HG02623 (cell line): ENCODE results near the gene GNRH2.
"Not testable (repeated sequence)": the region's sequence is repeated elsewhere in the genome, so short reads cannot be mapped to it uniquely, and the experiment has no call there.

ENCODE experiments used
- ATAC-seq: cut with Tn5 transposase; IDR thresholded peaks from one replicate; pipeline ENCODE4 v1.9.1; 2021; ENCODE audit warnings: moderate library complexity; ENCODE audit not compliant: unreplicated experiment

The GNRH2 gene

DNA sequence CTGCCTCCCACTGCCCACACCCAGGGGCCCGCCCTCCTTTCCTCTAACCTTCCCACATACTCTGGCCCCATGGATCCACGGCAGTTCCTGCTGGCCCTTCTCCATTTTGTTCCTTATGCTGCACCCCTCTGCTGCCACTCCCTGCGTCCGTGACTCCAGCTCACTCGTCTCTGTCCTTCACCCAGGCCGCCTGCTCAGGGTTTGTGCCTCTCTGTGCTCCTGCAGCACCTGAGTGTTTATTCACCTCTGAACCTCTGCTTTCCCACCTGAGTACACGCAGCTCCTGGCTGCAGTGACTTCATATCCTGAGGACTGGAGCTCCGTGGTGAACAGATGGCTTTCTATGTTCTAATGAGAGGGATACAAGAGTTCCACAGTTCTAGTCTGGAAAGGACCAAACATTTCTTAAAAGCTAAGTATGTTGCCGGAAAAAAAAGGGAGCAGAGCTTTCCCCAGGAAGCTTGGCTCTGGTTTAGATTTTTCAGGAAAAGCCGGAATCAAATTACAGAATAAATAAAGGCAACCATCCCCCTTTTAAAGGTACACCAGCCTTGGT lies 1.5 kb upstream of the GNRH2 start:
- ATAC-seq, result no peak

DNA sequence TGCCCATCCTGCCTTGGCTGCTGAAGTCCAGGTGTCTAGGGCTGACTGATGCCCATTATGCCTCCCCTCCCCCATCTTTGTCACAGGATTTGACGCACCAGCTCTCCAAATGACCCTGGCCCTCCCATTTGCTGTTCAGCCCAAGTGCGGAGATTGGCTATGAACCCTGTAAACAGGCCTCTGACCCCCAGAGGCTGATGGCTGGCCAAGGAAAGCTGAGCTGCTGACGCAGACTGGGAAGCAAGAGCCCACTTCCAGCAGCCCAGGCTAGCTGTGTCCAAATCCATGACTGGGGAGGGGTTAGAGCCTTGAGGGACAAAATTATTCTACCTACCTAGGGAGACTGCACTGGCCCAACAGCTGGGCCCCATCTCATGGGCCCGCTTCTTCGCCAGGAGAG lies 797 bp upstream of the GNRH2 start:
- ATAC-seq, result no peak

DNA sequence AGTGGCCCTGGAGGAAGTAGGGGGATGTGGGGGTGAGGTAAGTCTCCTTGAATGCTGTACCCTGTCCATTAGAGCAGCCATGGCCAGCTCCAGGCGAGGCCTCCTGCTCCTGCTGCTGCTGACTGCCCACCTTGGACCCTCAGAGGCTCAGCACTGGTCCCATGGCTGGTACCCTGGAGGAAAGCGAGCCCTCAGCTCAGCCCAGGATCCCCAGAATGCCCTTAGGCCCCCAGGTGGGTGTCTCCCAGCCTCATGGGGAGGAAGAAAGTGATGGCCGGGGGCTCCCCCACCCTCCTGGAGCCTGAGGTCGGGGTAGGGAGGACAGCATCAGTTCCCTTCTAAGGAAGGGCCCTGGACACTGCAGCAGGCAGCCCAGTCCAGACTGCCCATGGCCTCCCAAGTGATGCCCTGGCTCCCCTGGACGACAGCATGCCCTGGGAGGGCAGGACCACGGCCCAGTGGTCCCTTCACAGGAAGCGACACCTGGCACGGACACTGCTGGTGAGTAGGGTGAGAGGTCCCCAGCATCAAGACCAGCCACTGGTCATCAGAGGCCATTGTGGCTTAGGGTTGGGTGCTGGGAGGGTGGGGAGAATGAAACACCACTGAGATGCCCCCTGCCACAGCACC lies 1.0 kb downstream of the GNRH2 start:
- ATAC-seq, result no peak

DNA sequence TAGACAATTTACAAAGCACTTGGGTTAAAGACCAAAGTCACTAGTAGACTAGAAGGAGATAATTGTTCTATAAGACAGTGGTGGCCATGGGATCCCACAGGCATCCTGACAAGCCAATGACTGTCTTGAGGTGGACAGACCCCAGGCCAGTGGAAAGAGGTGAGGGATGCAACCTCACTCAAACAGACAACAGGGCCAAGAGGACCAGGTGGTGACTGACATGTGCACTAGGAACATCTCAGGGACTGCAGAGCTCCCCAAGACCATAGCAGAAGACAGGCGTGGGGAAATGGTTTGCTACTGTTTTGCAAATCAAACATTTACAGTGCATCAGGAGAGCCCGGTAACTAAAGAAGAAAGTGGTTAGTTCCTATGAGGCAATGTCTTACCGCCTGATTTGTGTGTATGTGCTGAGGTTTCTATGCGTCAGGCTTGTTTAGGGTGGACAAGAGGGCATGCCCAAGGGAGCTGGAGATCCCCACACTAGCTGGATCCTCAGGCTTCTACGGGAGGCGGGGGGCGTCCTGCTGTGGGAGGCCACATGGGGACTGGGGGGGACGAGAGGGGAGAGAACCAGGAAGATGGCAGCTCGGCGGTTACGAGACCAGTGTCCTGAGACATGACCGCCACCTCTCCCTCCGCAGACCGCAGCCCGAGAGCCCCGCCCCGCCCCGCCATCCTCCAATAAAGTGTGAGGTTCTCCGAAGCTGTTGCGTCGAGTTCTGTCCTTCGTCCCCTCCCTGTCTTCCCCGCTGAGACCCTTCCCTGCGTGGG lies 1.8 kb downstream of the GNRH2 start:
- peak; percentile 38 for ATAC-seq

DNA sequence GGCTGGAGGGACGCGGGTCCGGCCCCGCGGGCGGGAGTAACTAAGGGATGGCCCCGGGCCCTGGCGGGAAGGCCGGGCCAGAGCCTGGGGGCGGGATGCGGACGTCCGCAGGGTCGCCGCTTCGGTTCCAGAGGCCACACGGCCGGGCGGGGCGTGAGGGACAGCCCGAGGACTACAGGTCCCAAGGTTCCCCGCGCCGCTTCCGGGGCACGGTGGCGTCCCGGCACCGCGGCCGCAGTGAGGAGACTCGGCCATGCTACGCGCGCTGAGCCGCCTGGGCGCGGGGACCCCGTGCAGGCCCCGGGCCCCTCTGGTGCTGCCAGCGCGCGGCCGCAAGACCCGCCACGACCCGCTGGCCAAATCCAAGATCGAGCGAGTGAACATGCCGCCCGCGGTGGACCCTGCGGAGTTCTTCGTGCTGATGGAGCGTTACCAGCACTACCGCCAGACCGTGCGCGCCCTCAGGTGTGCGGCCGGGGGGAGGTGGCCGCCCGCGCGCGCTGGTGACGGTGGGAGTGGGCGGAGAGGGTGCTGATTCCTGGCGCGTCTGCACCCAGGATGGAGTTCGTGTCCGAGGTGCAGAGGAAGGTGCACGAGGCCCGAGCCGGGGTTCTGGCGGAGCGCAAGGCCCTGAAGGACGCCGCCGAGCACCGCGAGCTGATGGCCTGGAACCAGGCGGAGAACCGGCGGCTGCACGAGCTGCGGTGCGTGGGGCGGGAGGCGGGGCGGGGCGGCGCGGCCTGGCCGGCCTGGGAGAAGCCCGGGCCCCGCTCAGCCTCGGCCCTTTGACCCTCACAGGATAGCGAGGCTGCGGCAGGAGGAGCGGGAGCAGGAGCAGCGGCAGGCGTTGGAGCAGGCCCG lies 2.6 kb downstream of the GNRH2 start, which contains the start of gene MRPS26:
TSS of gene MRPS26 (plus strand) at position 237 of the 861 bp plus-strand sequence. CDS start at position 254, 17 bp downstream.
- ATAC-seq, result peak; percentile 93

DNA sequence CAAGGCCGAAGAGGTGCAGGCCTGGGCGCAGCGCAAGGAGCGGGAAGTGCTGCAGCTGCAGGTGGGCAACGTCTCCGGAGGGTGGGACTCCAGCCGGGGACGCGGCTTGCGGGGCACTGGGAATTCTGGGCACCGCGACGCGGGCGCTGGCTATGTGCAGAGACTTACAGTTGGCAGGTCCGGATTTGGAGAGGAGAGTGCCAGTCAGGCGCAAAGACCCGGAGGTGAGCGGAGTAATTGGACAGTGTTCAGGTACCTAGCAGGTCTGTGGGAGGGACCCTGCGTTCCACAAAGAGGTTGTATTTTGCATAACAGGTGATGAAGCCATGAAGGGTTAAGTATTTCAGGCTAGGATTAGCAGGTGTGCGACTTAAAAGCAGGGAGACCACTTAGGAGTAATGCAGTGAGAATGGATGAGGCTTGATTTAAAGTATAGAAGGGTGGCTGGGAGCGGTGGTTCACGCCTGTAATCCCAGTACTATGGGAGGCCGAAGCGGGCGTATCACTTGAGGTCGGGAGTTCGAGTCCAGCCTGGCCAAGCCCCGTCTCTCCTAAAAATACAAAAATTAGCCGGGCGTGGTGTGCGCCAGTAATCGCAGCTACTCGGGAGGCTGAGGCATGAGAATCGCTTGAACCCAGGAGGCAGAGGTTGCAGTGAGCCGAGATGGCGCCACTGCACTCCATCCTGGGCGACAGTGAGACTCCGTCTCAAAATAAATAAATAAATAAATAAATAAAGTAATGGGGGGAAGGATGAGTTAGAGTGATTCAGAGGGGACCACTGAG lies 3.4 kb downstream of the GNRH2 start:
- ATAC-seq, result no peak

DNA sequence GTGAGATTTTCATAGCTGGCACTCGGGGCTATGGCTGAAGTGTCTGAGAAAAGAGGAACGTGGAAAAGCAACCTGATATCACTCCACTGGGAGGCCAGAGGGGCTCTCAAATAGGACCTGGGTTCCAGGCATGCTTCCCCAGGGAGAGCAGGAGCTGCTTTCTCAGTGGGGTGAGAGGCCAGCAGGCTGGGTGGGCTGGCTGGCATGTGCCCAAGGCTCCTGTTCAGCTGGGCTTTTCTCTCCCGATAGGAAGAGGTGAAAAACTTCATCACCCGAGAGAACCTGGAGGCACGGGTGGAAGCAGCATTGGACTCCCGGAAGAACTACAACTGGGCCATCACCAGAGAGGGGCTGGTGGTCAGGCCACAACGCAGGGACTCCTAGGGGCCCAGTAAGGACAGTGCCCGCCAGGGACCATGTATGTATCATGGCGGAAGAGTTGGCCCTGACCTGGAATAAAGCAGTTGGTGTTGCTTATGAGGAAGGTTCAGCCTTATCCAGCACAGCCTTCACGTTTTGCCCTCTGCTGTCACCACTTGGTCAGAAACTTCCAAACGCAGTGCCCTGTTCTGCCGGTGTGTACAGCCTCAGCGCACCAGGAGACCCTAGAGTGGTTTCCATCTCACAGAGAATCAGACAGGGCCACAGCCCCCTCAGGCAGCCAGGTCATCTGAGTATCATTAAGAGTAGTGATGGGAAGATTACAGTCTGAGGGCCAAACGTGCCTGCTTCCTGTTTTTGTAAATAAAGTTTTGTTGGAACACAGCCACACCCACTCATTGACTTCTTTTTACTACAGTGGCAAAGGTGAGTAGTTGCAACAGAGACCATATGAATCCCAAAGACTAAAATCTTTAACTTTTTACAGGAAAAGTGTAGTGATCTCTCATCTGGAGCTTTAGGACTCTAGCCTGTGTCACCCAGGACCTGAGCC lies 4.3 kb downstream of the GNRH2 start:
- no peak for ATAC-seq

DNA sequence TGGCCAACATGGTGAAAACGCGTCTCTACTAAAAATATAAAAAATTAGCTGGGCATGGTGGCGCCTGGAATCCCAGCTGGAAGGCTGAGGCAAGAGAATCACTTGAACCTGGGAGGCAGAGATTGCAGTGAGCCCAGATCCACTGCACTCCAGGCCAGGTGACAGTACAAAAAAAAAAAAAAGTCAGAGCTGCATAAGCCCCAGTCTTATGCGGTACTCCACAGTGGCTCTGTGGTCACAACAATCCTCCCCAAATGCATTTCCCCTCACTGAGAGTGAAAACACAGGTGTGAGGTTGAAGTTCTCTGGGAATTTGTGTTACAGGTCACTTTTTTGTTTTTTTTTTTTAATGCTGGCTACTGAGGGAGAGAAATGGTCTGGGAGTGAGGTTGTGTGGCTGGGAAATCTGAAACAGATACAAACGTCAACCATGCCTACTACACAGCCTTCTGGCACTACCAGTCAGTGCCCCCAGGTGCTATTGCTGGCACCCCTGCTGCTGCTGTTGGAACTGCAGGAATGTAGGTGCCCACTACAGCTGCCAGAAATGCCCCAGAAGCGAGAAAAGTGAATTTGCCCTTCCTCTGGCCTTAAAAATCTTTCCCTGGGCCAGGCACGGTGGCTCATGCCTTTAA lies 8.1 kb downstream of the GNRH2 start:
- ATAC-seq, result no peak

DNA sequence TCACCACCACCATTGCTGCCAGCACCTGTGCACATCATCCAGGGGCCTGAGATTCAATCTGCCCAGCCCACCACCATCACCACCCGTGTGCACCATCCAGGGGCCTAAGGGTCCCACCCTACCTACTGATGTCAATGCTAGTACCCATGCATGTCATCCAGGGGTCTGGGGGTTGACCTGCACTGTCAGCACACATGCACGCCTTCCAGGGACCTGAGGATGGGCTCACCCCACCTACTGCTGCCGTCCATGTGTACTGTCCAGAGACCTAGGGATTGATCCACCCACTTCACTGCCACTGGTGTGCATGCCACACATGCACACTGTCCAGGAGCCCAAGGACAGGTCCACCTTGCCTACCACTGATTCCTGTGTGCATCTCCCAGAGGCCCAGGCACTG lies 16.1 kb downstream of the GNRH2 start:
- no peak for ATAC-seq

DNA sequence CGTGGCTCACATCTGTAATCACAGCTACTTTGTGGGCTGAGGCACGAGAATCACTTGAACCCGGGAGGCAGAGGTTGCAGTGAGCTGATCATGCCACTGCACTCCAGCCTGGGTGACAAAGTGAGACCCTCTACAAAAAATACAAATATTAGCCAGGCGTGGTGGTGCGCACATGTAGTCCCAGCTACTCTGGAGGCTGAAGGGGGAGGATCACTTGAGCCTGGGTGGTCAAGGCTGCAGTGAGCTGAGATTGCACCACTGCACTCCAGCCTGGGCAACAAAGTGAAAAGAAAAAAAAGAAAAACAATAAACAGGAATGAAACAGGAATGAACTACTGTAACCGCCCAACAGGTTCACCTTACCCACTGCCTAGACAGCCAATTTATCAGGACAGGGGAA lies 20.7 kb downstream of the GNRH2 start:
- ATAC-seq, result not testable (repeated sequence)

DNA sequence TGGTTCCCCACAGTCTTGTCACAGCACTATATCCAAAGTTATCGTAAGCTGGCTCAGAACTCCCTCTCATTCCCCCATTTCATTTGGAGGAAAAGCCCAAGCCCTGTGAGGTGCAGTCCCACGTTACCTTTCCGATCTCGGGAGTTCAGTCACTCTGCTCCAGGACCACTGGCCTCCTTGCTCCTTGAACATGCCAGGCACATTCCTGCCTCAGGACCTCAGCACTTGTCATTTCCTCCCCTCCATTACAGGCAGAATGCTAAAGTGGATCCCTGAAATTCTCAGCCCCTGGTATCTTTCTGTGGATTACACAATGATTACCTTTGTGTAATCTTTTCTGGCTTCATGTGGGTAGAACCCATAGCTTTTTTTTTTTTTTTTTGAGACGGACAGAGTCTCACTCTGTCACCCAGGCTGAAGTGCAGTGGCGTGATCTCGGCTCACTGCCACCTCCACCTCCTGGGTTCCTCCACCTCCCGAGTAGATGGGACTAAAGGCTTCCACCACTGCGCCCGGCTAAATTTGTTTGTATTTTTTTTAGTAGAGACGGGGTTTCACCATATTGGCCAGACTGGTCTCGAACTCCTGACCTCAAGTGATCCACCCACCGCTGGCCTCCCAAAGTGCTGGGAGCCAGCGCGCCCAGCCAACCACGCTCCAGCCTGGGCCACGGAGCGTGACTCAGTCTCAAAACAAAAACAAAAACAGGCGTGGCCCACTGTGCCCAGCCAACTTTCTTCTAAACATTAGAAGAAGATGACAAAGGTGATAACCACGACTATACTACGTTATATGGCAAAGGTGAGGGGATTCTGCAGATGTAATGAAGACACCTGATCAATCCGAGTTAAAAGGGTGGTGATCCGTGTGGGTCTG lies 24.0 kb downstream of the GNRH2 start:
- ATAC-seq, result no peak

DNA sequence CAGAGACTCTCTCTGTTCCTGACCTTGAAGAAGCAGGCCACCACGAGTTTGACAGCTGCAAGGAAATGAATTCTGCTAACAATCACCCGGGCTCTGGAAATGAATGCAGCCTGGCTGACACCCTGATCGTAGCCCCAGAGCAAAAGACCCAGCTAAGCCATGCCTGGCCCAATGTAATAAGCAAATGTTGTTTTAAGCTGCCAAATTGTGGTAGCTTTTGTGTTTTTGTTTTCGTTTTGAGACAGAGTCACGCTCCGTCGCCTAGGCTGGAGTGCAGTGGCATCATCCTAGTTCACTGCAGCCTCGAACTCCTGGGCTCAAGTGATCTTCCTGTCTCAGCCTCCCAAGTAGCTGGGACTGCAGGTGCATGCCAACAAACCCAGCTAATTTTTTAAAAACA lies 24.7 kb downstream of the GNRH2 start:
- ATAC-seq, result no peak

DNA sequence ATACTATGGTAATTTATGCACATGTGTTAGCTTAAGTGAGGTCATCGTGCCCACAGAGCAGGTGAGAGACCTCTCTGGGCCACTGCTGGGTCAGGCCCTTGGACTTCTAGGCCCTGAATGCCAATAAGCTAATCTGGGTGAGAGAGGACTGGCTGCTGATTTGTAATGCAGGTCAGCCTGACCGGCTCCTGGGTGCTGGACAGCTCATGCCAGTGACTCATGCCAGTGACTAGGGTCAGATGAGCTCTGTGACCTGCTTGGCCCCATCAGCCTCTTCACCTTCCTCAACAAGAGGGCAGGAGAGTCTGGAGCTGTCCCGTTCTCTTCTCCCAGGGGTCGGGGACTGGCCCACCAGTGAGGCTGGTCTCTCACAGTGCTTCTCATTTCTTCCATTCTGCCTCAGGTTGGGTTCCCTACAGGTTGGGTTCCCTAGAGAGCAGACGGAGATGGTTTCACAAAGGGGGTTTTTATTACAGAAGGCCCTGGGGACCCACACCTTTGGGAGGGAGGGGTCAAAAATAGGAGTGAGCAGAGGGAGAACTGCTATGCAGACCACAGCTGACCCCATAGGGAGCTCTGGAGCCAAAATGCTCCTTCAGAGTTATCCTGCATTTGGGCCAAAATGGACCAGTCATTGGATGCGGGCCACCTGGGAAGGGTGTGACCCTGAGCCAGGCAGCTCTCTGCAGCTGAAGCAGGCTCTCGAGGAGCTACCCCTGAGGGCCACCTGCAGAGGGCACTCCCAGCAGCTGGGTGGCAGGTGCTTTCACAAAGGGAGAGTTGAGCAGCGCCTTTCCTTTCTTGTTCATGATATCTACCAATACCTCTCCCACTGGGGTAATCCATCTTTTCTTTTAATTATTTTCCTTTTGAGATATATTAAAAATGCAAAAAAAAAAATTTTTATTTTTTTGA lies 25.8 kb downstream of the GNRH2 start:
- ATAC-seq, result no peak

DNA sequence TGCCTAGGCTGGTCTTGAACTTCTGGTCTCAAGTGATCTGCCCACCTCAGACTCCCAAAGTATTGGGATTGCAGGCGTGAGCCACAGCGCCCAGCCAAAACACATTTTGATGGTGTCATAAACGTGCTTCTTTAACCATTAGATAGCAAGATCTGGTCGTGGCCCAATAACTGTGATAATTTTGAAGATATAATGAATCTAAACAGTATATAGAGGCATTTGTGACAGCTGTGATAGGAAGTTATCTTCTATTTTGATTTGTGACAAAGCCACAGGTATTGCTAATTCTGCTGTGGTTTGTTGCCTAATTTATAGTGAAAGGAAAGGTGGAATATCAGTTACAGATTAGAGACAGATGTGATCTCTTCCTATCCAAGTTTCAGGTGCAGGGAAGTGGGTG lies 27.3 kb downstream of the GNRH2 start:
- no peak for ATAC-seq

DNA sequence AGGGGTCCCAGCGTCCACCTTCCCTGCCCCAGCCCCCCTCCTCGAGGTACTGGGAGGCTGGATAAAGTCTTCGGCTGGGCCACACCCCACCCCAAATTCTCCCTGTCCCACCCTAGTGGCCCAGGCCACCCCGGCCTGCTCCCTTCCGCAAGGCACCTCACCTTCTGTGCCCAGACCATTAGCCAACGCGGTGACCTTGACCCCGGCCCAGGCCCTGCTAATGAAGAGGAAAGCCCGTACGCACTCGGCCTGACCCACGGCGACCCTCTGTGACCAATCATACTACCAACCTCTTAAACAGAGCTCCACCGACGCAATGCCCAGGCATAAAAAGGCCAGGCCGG lies 27.8 kb downstream of the GNRH2 start:
- ATAC-seq, result no peak

DNA sequence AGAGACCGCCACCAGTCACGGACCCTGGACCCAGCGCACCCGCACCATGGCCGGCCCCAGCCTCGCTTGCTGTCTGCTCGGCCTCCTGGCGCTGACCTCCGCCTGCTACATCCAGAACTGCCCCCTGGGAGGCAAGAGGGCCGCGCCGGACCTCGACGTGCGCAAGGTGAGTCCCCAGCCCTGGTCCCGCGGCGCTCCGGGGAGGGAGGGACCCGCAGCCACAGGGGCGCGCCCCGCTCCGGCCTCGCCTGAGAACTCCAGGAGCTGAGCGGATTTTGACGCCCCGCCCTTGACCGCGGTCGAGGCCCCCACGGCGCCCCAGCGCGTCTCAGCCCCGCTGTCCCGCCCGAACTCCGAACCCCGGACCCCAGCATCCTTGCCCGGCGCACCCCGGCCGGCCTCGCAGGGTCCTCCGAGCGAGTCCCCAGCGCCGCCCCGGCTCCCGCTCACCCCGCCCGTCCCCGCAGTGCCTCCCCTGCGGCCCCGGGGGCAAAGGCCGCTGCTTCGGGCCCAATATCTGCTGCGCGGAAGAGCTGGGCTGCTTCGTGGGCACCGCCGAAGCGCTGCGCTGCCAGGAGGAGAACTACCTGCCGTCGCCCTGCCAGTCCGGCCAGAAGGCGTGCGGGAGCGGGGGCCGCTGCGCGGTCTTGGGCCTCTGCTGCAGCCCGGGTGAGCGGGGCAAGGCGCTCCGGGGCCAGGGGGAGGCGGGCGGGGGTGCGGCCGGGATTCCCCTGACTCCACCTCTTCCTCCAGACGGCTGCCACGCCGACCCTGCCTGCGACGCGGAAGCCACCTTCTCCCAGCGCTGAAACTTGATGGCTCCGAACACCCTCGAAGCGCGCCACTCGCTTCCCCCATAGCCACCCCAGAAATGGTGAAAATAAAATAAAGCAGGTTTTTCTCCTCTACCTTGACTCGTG lies 28.4 kb downstream of the GNRH2 start, which contains the start of gene OXT:
TSS of gene OXT (plus strand) at position 11 of the 920 bp plus-strand sequence. CDS start at position 47, 36 bp downstream.
- no peak for ATAC-seq
